ENCODE data around the gene MVB12B. TPM values are rescaled to one million over a fixed set of nuclear protein-coding genes. Genes with fewer than 3 reads are reported as not detected.

MVB12B gene
- total RNA-seq, 1 experiment from 2014 or later: 10.9 TPM

DNA sequence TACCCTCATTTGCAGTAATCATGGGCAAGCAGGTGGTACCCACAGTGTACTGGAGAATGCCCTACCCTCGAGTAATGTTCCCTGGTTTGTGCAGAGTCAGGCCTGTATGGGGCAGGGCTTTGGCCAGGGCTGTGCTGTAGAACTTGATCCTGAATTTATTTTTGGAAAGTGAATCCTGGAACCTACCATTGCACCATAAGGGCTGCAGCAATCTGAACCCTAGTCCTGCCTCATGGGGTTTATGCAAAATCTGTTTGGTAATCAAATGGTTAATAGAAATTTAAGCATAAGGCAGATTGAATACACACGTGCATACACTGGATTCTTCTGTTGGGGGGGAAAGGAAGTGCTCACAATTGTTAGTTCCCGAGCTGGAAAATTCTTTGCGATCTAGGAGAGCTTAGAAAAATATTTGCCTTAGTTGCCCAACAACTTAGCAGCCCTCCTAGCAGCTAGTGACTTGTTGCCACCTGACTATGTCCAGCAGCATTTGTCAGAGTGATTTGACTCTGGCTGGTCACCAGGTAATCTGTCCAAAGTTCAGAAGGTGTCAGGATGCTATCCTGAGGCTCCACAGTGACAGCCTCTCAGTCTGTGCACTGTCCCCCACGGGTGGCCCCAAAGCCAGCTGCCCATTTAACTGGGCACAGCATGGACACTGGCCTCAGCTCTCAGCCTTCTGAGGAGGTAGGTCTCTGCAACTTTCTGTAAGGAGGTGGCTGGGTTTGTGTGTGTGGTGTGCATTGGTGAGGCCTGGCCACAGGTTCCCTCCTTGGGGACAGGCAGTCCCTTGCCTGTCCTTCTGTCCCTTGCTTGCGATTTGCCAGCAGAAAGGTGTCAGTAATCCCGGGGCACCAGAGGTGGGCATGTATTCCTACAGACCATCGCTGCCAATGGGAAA lies 8.3 kb downstream of the MVB12B start:
- no TSS peak for BruUV-seq (replicated peaks)
- CTCF ChIA-PET: no interaction called here
- intact Hi-C loops (cut with micrococcal nuclease): no loop called here
- Histone ChIP-seq H4K20me1 (ENCODE audit: insufficient read depth) (no peaks in the 10 kb centered on the region), H3K4me1 (ENCODE audit: control insufficient read depth in 1 of 2, insufficient read depth in 2 of 2, low read length in 2 of 2) (no peaks in the 10 kb centered on the region), H3K27me3 (ENCODE audit: insufficient read depth, low read length) (no peaks in the 10 kb centered on the region), H2AFZ (ENCODE audit: low read depth, low read length, poor library complexity, severe bottlenecking) (no peak overlapping the region), H3K9me2 (ENCODE audit: insufficient read depth) (no peaks in the 10 kb centered on the region), H3K4me2 (ENCODE audit: low read length) (no peak overlapping the region), H3K9me3 (ENCODE audit: control insufficient read depth in 1 of 2, insufficient read depth in 1 of 2, low read depth in 1 of 2, low read length in 2 of 2) (no peaks in the 10 kb centered on the region), H3K36me3 (ENCODE audit: control insufficient read depth in 1 of 2, insufficient read depth in 2 of 2, low read length in 2 of 2) (no peaks in the 10 kb centered on the region), H3K4me3 (replicated peaks in 1 of 2; ENCODE audit: low read depth in 1 of 2, low read length in 2 of 2) (no peak overlapping the region), H3K9ac (ENCODE audit: low read length) (no peak overlapping the region), H3K27ac (ENCODE audit: low read depth, low read length) (no peak overlapping the region), H3K79me2 (ENCODE audit: insufficient read depth, low read length) (0 out of 2 replicates have a peak, but pooled peaks cover 4% of the 10 kb centered on the region)
- no peak for DNase-seq (ENCODE audit: low read depth, low spot score)
- POLR2A ChIA-PET: no interaction called here
- TF ChIP-seq TCF7L2 (IDR thresholded peaks at IDR 0.05; ENCODE audit: borderline replicate concordance, extremely low read depth, insufficient read depth, insufficient read length) (no peak), SP1 (IDR thresholded peaks at IDR 0.05; ENCODE audit: low read depth) (no peak), SIN3A (IDR thresholded peaks at IDR 0.05; ENCODE audit: low read depth) (no peak), ELF1 (IDR thresholded peaks at IDR 0.05; ENCODE audit: borderline replicate concordance, low read depth) (no peak), ZFX (IDR thresholded peaks at IDR 0.05) (no peak)
- TF ChIP-seq, protein P1, sequence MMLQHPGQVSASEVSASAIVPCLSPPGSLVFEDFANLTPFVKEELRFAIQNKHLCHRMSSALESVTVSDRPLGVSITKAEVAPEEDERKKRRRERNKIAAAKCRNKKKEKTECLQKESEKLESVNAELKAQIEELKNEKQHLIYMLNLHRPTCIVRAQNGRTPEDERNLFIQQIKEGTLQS (IDR thresholded peaks at IDR 0.05): no peak
- ATAC-seq: no peak
- RAD21 ChIA-PET (ENCODE audit: low non-redundant PET in 1 of 2, low total read pairs in 2 of 2, uncharacterized antibody in 2 of 2, unreplicated experiment in 2 of 2): no interaction called here

DNA sequence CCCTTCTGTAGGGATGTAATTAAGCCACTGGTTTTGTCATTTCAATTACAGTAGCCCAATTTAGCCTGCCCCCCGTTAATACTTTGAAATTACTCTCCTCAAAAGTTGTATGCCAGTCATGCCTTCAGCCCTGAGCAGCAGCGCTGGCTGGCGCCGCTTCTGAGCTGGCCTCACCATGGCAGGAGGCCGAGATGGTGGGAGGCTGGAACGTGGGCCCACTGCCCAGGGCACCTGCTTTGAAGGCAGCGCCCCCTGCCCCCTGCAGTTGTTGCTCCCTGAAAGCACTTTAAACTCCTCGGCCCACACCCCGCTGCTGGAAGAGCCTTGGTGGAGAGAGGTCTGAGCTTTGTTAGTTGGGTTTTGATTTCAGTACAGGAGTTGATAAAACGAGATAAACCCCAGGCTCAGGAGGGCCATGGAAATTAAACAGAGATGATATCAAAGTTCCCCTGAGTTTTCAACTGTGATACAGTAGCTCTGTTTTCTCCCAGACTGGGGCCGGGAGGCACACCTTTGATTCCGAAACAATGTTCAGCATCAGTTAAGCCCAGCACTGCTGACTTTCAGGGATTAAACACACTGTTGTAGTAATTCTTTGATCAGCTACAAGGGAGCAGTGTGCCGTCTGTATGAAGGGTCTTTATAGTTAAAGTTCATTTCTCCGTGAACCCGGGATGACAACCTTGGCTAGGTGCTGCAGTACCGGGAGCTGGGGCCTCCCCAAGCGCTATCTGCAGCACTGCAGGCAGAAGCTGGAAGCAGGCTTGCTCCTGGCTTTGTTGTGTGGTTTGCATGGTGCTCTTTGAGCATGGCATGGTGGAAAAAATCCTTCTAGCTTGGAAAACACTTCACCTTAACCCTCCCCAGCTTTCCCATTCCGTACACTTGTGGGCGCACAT lies 9.5 kb downstream of the MVB12B start:
- H3K27ac ChIP-seq (ENCODE audit: low read depth, low read length): no peak overlapping the region
- no peaks in the 10 kb centered on the region for H3K4me1 ChIP-seq (ENCODE audit: control insufficient read depth in 1 of 2, insufficient read depth in 2 of 2, low read length in 2 of 2)
- H2AFZ ChIP-seq (ENCODE audit: low read depth, low read length, poor library complexity, severe bottlenecking): no peak overlapping the region
- intact Hi-C loops (cut with micrococcal nuclease): no loop called here
- ATAC-seq: no peak
- ChIA-PET CTCF (no interaction called here), RAD21 (ENCODE audit: low non-redundant PET in 1 of 2, low total read pairs in 2 of 2, uncharacterized antibody in 2 of 2, unreplicated experiment in 2 of 2) (no interaction called here), POLR2A (no interaction called here)
- H3K9ac ChIP-seq (ENCODE audit: low read length): no peak overlapping the region
- no peaks in the 10 kb centered on the region for H3K9me3 ChIP-seq (ENCODE audit: control insufficient read depth in 1 of 2, insufficient read depth in 1 of 2, low read depth in 1 of 2, low read length in 2 of 2)
- BruUV-seq (replicated peaks): no TSS peak
- no peaks in the 10 kb centered on the region for H3K9me2 ChIP-seq (ENCODE audit: insufficient read depth)
- H4K20me1 ChIP-seq (ENCODE audit: insufficient read depth): no peaks in the 10 kb centered on the region
- no peaks in the 10 kb centered on the region for H3K27me3 ChIP-seq (ENCODE audit: insufficient read depth, low read length)
- H3K79me2 ChIP-seq (ENCODE audit: insufficient read depth, low read length): 0 out of 2 replicates have a peak, but pooled peaks cover 4% of the 10 kb centered on the region
- DNase-seq (ENCODE audit: low read depth, low spot score): no peak
- H3K36me3 ChIP-seq (ENCODE audit: control insufficient read depth in 1 of 2, insufficient read depth in 2 of 2, low read length in 2 of 2): no peaks in the 10 kb centered on the region
- H3K4me3 ChIP-seq (replicated peaks in 1 of 2; ENCODE audit: low read depth in 1 of 2, low read length in 2 of 2): no peak overlapping the region
- H3K4me2 ChIP-seq (ENCODE audit: low read length): no peak overlapping the region
- TF ChIP-seq, protein P2, sequence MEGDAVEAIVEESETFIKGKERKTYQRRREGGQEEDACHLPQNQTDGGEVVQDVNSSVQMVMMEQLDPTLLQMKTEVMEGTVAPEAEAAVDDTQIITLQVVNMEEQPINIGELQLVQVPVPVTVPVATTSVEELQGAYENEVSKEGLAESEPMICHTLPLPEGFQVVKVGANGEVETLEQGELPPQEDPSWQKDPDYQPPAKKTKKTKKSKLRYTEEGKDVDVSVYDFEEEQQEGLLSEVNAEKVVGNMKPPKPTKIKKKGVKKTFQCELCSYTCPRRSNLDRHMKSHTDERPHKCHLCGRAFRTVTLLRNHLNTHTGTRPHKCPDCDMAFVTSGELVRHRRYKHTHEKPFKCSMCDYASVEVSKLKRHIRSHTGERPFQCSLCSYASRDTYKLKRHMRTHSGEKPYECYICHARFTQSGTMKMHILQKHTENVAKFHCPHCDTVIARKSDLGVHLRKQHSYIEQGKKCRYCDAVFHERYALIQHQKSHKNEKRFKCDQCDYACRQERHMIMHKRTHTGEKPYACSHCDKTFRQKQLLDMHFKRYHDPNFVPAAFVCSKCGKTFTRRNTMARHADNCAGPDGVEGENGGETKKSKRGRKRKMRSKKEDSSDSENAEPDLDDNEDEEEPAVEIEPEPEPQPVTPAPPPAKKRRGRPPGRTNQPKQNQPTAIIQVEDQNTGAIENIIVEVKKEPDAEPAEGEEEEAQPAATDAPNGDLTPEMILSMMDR (IDR thresholded peaks at IDR 0.05 in 2 of 3, conservative IDR thresholded peaks at IDR 0.05 in 1 of 3; ENCODE audit: borderline replicate concordance in 1 of 3, insufficient read depth in 1 of 3, low read depth in 2 of 3, low read length in 2 of 3): no peak
- TF ChIP-seq POLR2AphosphoS5 (IDR thresholded peaks at IDR 0.05; ENCODE audit: low read depth, low read length): no peak
- TF ChIP-seq YY1 (IDR thresholded peaks at IDR 0.05; ENCODE audit: extremely low read depth, insufficient replicate concordance, low read depth, low read length): no peak
- no peak for TF ChIP-seq ZFX (IDR thresholded peaks at IDR 0.05)
- no peak for TF ChIP-seq JUND (IDR thresholded peaks at IDR 0.05)
- TF ChIP-seq FOSL1 (IDR thresholded peaks at IDR 0.05; ENCODE audit: low read depth): no peak
- TF ChIP-seq SP1 (IDR thresholded peaks at IDR 0.05; ENCODE audit: low read depth): no peak
- TF ChIP-seq, protein P3, sequence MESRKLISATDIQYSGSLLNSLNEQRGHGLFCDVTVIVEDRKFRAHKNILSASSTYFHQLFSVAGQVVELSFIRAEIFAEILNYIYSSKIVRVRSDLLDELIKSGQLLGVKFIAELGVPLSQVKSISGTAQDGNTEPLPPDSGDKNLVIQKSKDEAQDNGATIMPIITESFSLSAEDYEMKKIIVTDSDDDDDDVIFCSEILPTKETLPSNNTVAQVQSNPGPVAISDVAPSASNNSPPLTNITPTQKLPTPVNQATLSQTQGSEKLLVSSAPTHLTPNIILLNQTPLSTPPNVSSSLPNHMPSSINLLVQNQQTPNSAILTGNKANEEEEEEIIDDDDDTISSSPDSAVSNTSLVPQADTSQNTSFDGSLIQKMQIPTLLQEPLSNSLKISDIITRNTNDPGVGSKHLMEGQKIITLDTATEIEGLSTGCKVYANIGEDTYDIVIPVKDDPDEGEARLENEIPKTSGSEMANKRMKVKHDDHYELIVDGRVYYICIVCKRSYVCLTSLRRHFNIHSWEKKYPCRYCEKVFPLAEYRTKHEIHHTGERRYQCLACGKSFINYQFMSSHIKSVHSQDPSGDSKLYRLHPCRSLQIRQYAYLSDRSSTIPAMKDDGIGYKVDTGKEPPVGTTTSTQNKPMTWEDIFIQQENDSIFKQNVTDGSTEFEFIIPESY (IDR thresholded peaks at IDR 0.05; ENCODE audit: extremely low read depth, insufficient replicate concordance, low read length): no peak
- TF ChIP-seq EGR1 (IDR thresholded peaks at IDR 0.05; ENCODE audit: low read depth): no peak
- no peak for TF ChIP-seq SRF (IDR thresholded peaks at IDR 0.05; ENCODE audit: low read depth)

Data from HCT116 (cell line).